Esophagus muscularis mucosa (tissue), 4 donors: ENCODE measurements around the gene DEFB121. TPM values are rescaled to one million over a fixed set of nuclear protein-coding genes. Genes with fewer than 3 reads are reported as not detected.
"Not testable (repeated sequence)": the region's sequence is repeated elsewhere in the genome, so short reads cannot be mapped to it uniquely, and the experiment has no call there.

Experiments used
- DNase-seq: peaks from one replicate; pipeline ENCODE4 v3.0.0-alpha.2; 2017; ENCODE audit errors: extremely low spot score
- H3K27ac ChIP-seq, 4 donors: fragments of 200-600 bp; sonication (generic); replicated peaks in 1 of 4; 1 replicate in 3 of 4; 2 replicates in 1 of 4; pipeline ENCODE4 v1.5.1; 2016 to 2019; ENCODE audit warnings: mild to moderate bottlenecking in 1 of 4
- H3K27me3 ChIP-seq, 4 donors: fragments of 200-600 bp; sonication (generic); one replicate each; pipeline versions ENCODE4 v1.5.1 to v1.6.0; 2016 to 2019
- H3K36me3 ChIP-seq, 4 donors: fragments of 200-600 bp; sonication (generic); one replicate each; pipeline ENCODE4 v1.5.1; 2016 to 2019
- H3K4me1 ChIP-seq, 4 donors: fragments of 200-600 bp; sonication (generic); one replicate each; pipeline ENCODE4 v1.5.1; 2016 to 2019
- H3K4me3 ChIP-seq, 4 donors: fragments of 200-600 bp; sonication (generic); 1 replicate in 2 of 4; 2 replicates in 2 of 4; pipeline ENCODE4 v1.5.1; 2016 to 2019; ENCODE audit warnings: mild to moderate bottlenecking in 4 of 4, moderate library complexity in 1 of 4
- H3K9me3 ChIP-seq, 4 donors: fragments of 200-600 bp; sonication (generic); 1 replicate in 3 of 4; 2 replicates in 1 of 4; pipeline ENCODE4 v1.5.1; 2016 to 2019
- CTCF ChIP-seq, 3 experiments: fragments of 200-600 bp in 2 of 3; fragments of 450-650 bp in 1 of 3; sonication (generic) in 2 of 3; IDR thresholded peaks; one replicate each; pipeline ENCODE4 v1.5.1; 2017 to 2019; ENCODE audit warnings: antibody characterized with exemption in 3 of 3, mild to moderate bottlenecking in 2 of 3, moderate library complexity in 1 of 3
- EP300 ChIP-seq: sonication (generic); formaldehyde crosslinking; IDR thresholded peaks from one replicate; pipeline ENCODE4 v1.6.1; 2017; ENCODE audit warnings: antibody characterized with exemption
- POLR2A ChIP-seq: fragments of 450-650 bp; IDR thresholded peaks from one replicate; pipeline ENCODE4 v1.6.1; 2017; ENCODE audit warnings: antibody characterized with exemption, moderate library complexity, mild to moderate bottlenecking, low read depth
- POLR2AphosphoS5 ChIP-seq, 2 donors: sonication (generic); formaldehyde crosslinking; IDR thresholded peaks; one replicate each; pipeline ENCODE4 v1.6.1; 2017; ENCODE audit warnings: antibody characterized with exemption in 2 of 2
- WGBS: methylation state at CpG from one replicate; pipeline ENCODE4 v1.1.5; 2018; 5-methylcytosine and 5-hydroxymethylcytosine counted together
- intact Hi-C: fragments of 100-400 bp; cut with DNase I; formaldehyde crosslinking; loops from one replicate; pipeline ENCODE4 v1.15.1; 2023
- total RNA-seq, 4 donors: library from RNA; depleted of rRNA; stranded (reverse); fragments of >200 nt; gene quantifications; one replicate each; pipeline versions ENCODE4 v1.1.0 to v1.2.1, GENCODE V29; 2016

Gene DEFB121
- total RNA-seq, 4 donors from 2014 or later: not detected

GRCh38 chr20:31446084-31446819, 40.2 kb upstream of the DEFB121 start:
- peaks cover 0 to 3% (median 0%) of the 10 kb centered on the region in 4 donors for H3K9me3 ChIP-seq
- intact Hi-C loops: no loop called here
- no peaks in the 10 kb centered on the region for H3K4me1 ChIP-seq
- H3K27ac ChIP-seq: no peak overlapping the region
- WGBS: 75% methylated on average over 12 of the region's 12 CpGs
- no peak overlapping the region for H3K4me3 ChIP-seq
- DNase-seq: no peak
- H3K27me3 ChIP-seq: peaks cover 0 to 5% (median 0%) of the 10 kb centered on the region in 4 donors
- TF ChIP-seq POLR2AphosphoS5 (IDR thresholded peaks at IDR 0.05) (no peak), EP300 (no peak), CTCF (IDR thresholded peaks at IDR 0.05) (no peak), POLR2A (no peak)
- no peaks in the 10 kb centered on the region for H3K36me3 ChIP-seq

- Histone ChIP-seq H3K27ac (no peak within 1 kb of the TSS), H3K4me3 (no peak within 1 kb of the TSS), H3K4me1 (no peaks in the 10 kb centered on the region), H3K36me3 (no peaks in the 10 kb centered on the region), H3K9me3 (peaks cover 0 to 3% (median 0%) of the 10 kb centered on the region in 4 donors), H3K27me3 (peaks cover 0 to 17% (median 0%) of the 10 kb centered on the region in 4 donors)
- TF ChIP-seq EP300: no peak
- no peak for TF ChIP-seq CTCF (IDR thresholded peaks at IDR 0.05)
- no peak for TF ChIP-seq POLR2A
- TF ChIP-seq POLR2AphosphoS5 (IDR thresholded peaks at IDR 0.05): no peak
- DNase-seq: no peak
- intact Hi-C loops: no loop called here
- 77% methylated on average over 13 of the region's 16 CpGs for WGBS
Observed at GRCh38 chr20:31440012-31440659, 34.1 kb upstream of the DEFB121 start, which contains the start of gene DEFB123. Gene DEFB123, plus strand, starts transcription at chr20:31440632. Its CDS starts 67 bp downstream, at chr20:31440699.

GRCh38 chr20:31430568-31431115, 24.6 kb upstream of the DEFB121 start:
- intact Hi-C loops: no loop called here
- TF ChIP-seq POLR2AphosphoS5 (IDR thresholded peaks at IDR 0.05) (no peak), CTCF (IDR thresholded peaks at IDR 0.05) (no peak), POLR2A (no peak), EP300 (no peak)
- no peak for DNase-seq
- Histone ChIP-seq H3K27me3 (no peaks in the 10 kb centered on the region), H3K4me1 (no peaks in the 10 kb centered on the region), H3K36me3 (no peaks in the 10 kb centered on the region), H3K27ac (no peak overlapping the region), H3K9me3 (peaks cover 0 to 7% (median 0%) of the 10 kb centered on the region in 4 donors), H3K4me3 (no peak overlapping the region)
- 68% methylated on average over 4 of the region's 4 CpGs for WGBS

- not testable (repeated sequence) for H3K4me3 ChIP-seq
Observed at GRCh38 chr20:31427576-31427975, 21.6 kb upstream of the DEFB121 start.

GRCh38 chr20:31426891-31427551, 21.0 kb upstream of the DEFB121 start:
- intact Hi-C loops, DNase-seq: not testable (repeated sequence)

More at GRCh38 chr20:31427576-31427975, 21.6 kb upstream of the DEFB121 start:
- intact Hi-C loops, H3K9me3 ChIP-seq, DNase-seq, H3K4me1 ChIP-seq, H3K27ac ChIP-seq, H3K36me3 ChIP-seq, H3K27me3 ChIP-seq: not testable (repeated sequence)
- 88% methylated on average over 10 of the region's 31 CpGs for WGBS

More at GRCh38 chr20:31426891-31427551, 21.0 kb upstream of the DEFB121 start:
- not testable (repeated sequence) for H3K4me3 ChIP-seq, H3K36me3 ChIP-seq, H3K9me3 ChIP-seq, H3K27me3 ChIP-seq, H3K4me1 ChIP-seq, H3K27ac ChIP-seq
- WGBS: no CpG with 5 or more reads among the region's 48 CpGs
